Measurements from ENCODE around the gene TMEM218.

- TF ChIP-seq, protein P1, sequence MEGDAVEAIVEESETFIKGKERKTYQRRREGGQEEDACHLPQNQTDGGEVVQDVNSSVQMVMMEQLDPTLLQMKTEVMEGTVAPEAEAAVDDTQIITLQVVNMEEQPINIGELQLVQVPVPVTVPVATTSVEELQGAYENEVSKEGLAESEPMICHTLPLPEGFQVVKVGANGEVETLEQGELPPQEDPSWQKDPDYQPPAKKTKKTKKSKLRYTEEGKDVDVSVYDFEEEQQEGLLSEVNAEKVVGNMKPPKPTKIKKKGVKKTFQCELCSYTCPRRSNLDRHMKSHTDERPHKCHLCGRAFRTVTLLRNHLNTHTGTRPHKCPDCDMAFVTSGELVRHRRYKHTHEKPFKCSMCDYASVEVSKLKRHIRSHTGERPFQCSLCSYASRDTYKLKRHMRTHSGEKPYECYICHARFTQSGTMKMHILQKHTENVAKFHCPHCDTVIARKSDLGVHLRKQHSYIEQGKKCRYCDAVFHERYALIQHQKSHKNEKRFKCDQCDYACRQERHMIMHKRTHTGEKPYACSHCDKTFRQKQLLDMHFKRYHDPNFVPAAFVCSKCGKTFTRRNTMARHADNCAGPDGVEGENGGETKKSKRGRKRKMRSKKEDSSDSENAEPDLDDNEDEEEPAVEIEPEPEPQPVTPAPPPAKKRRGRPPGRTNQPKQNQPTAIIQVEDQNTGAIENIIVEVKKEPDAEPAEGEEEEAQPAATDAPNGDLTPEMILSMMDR (IDR thresholded peaks at IDR 0.05; ENCODE audit: insufficient read depth, low read depth, low read length): no peak
- no peak for TF ChIP-seq EZH2 (IDR thresholded peaks at IDR 0.05; ENCODE audit: insufficient read depth, low read length)
These were observed 31.4 kb downstream of the TMEM218 start for GRCh38 chr11:125079878-125080530.
